Vagina (tissue), 2 donors: ENCODE results near the gene CCDC194. TPM values are rescaled to one million over a fixed set of nuclear protein-coding genes. Genes with fewer than 3 reads are reported as not detected.

Source experiments
- DNase-seq, 2 donors: peaks; one replicate each; pipeline ENCODE4 v3.0.0-alpha.2; 2017; ENCODE audit errors: extremely low spot score in 2 of 2
- H3K27ac ChIP-seq: fragments of 200-600 bp; sonication (generic); one replicate; pipeline ENCODE4 v1.5.1; 2019
- H3K27me3 ChIP-seq: fragments of 200-600 bp; sonication (generic); one replicate; pipeline ENCODE4 v1.5.1; 2019
- H3K36me3 ChIP-seq, 2 donors: fragments of 200-600 bp; sonication (generic); one replicate each; pipeline ENCODE4 v1.5.1; 2017 to 2019
- H3K4me1 ChIP-seq: fragments of 200-600 bp; sonication (generic); one replicate; pipeline ENCODE4 v1.5.1; 2019
- H3K4me3 ChIP-seq, 2 donors: fragments of 200-600 bp; sonication (generic); 1 replicate in 1 of 2; 2 replicates in 1 of 2; pipeline ENCODE4 v1.5.1; 2016 to 2019
- H3K9me3 ChIP-seq: fragments of 200-600 bp; sonication (generic); one replicate; pipeline ENCODE4 v1.5.1; 2019
- POLR2A ChIP-seq, 2 donors: fragments of 450-650 bp; IDR thresholded peaks; one replicate each; pipeline ENCODE4 v1.6.1; 2017; ENCODE audit warnings: antibody characterized with exemption in 2 of 2, mild to moderate bottlenecking in 2 of 2, moderate library complexity in 2 of 2
- POLR2AphosphoS5 ChIP-seq, 2 donors: sonication (generic); formaldehyde crosslinking; IDR thresholded peaks; one replicate each; pipeline ENCODE4 v1.9.0; 2017; ENCODE audit warnings: antibody characterized with exemption in 2 of 2, mild to moderate bottlenecking in 2 of 2, low read depth in 1 of 2; ENCODE audit not compliant: insufficient read depth in 1 of 2
- intact Hi-C: fragments of 100-400 bp; cut with DNase I; formaldehyde crosslinking; loops from one replicate; pipeline ENCODE4 v1.15.1; 2023
- total RNA-seq: library from RNA; depleted of rRNA; stranded (reverse); fragments of >200 nt; gene quantifications from one replicate; pipeline ENCODE4 v1.2.3, GENCODE V29; 2016
- TF ChIP-seq, protein P1 (sequence below), 3 experiments: fragments of 450-650 bp in 2 of 3; fragments of 200-600 bp in 1 of 3; sonication (generic) in 1 of 3; IDR thresholded peaks; one replicate each; pipeline ENCODE4 v1.5.1; 2017 to 2019; ENCODE audit warnings: antibody characterized with exemption in 3 of 3, mild to moderate bottlenecking in 2 of 3, moderate library complexity in 2 of 3

The CCDC194 gene, protein sequence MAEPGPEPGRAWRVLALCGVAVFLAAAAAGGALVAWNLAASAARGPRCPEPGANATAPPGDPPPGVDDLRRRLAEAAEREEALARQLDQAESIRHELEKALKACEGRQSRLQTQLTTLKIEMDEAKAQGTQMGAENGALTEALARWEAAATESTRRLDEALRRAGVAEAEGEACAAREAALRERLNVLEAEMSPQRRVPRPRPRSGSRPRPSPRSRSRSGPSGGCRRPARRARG
- total RNA-seq, result not detected

DNA sequence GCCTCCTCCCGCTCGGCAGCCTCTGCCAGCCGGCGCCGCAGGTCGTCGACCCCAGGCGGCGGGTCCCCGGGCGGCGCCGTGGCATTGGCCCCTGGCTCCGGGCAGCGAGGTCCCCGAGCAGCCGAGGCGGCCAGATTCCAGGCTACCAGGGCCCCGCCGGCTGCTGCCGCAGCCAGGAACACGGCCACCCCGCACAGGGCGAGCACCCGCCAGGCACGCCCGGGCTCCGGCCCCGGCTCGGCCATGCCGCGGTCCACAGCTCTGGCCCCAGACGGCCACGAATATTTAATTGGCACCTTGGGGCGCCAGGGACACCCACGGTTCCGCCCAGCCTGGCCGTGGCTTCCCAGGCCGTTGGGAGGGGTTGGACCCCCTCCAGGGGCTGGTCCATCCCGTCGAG is at the start of gene CCDC194:
Gene CCDC194 (minus strand): TSS at position 283 of the 400 bp plus-strand sequence. CDS start 38 bp downstream, at position 245.
- no peak within 1 kb of the TSS for H3K4me3 ChIP-seq
- H3K27ac ChIP-seq, result no peak within 1 kb of the TSS
- no peaks in the 10 kb centered on the region for H3K36me3 ChIP-seq
- intact Hi-C loops, result no loop called here
- no peaks in the 10 kb centered on the region for H3K9me3 ChIP-seq
- TF ChIP-seq, protein P1, sequence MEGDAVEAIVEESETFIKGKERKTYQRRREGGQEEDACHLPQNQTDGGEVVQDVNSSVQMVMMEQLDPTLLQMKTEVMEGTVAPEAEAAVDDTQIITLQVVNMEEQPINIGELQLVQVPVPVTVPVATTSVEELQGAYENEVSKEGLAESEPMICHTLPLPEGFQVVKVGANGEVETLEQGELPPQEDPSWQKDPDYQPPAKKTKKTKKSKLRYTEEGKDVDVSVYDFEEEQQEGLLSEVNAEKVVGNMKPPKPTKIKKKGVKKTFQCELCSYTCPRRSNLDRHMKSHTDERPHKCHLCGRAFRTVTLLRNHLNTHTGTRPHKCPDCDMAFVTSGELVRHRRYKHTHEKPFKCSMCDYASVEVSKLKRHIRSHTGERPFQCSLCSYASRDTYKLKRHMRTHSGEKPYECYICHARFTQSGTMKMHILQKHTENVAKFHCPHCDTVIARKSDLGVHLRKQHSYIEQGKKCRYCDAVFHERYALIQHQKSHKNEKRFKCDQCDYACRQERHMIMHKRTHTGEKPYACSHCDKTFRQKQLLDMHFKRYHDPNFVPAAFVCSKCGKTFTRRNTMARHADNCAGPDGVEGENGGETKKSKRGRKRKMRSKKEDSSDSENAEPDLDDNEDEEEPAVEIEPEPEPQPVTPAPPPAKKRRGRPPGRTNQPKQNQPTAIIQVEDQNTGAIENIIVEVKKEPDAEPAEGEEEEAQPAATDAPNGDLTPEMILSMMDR (IDR thresholded peaks at IDR 0.05), result no peak
- no peak for TF ChIP-seq POLR2A (IDR thresholded peaks at IDR 0.05)
- no peak for TF ChIP-seq POLR2AphosphoS5 (IDR thresholded peaks at IDR 0.05; ENCODE audit: insufficient read depth in 1 of 2, low read depth in 1 of 2)
- DNase-seq, result no peak
- H3K27me3 ChIP-seq, result no peaks in the 10 kb centered on the region
- peaks cover 10% of the 10 kb centered on the region for H3K4me1 ChIP-seq

DNA sequence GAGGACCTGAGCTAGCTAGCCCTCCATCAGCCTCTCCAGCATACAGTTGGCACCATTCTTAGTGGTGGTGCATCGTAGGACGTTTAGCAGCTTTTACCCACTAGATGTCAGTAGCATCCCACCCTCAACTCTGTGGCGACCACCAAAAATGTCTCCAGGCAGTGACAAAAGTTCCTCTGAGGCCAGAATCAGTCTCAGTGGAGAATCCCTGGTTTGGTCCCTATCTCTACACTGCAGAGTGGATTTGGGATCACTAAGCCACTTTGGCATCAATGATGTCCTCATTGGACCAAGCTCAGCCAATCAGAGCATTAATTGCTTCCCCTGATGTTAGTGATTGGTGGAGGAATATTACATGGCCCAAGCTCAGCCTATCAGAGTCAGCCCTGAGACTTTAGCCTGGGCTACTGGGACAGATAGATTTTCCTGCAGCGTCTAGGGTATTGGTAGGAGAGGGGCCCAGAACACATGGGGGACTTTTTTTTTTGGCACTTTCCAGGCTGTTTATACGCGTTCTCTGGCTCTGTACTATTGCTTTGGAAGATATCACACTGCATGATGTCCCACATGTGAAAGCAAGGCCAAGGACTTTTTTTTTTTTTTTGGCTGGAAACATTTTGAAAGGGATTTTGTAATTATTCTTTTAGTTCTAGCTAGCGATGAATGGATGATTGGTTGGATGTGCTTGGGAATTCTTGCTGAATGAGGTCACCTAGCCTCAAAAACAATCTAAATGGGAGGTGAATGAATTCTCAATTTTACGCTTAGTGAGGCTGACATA is 47.4 kb upstream of the CCDC194 start:
- no peak overlapping the region for H3K4me3 ChIP-seq
- no peaks in the 10 kb centered on the region for H3K27me3 ChIP-seq
- H3K9me3 ChIP-seq, result no peaks in the 10 kb centered on the region
- TF ChIP-seq, protein P1 (IDR thresholded peaks at IDR 0.05), result no peak
- peak in 1 of 2 donors; percentile 22 for TF ChIP-seq POLR2AphosphoS5 (IDR thresholded peaks at IDR 0.05; ENCODE audit: insufficient read depth in 1 of 2, low read depth in 1 of 2)
- no peak overlapping the region for H3K27ac ChIP-seq
- no peaks in the 10 kb centered on the region for H3K4me1 ChIP-seq
- no peaks in the 10 kb centered on the region for H3K36me3 ChIP-seq
- DNase-seq, result no peak
- intact Hi-C loops, result no loop called here

DNA sequence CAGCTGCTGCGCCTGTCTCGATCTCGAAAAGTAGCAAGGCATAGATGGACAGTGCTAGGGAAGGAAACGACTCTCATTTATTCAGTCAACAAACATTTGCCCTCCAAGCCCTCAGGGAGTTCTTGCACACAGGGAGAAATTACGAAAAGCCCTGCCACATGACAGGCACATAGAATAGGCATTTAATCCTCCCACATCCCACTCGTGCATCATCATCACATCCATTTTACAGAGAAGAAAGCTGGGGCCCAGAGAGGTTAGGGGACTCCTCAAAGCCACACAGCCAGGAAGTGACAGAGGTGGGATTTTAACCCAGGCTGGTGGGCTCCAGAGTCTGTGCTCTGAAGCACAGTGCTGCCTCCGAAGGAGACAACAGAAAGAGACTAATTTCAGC is 42.9 kb upstream of the CCDC194 start:
- no peak for DNase-seq
- Histone ChIP-seq H3K4me3 (no peak overlapping the region), H3K27me3 (no peaks in the 10 kb centered on the region), H3K27ac (no peak overlapping the region), H3K4me1 (no peaks in the 10 kb centered on the region), H3K36me3 (no peaks in the 10 kb centered on the region), H3K9me3 (no peaks in the 10 kb centered on the region)
- TF ChIP-seq POLR2AphosphoS5 (IDR thresholded peaks at IDR 0.05; ENCODE audit: insufficient read depth in 1 of 2, low read depth in 1 of 2), result no peak
- TF ChIP-seq, protein P1 (IDR thresholded peaks at IDR 0.05), result no peak
- TF ChIP-seq POLR2A (IDR thresholded peaks at IDR 0.05), result no peak
- intact Hi-C loops, result no loop called here

DNA sequence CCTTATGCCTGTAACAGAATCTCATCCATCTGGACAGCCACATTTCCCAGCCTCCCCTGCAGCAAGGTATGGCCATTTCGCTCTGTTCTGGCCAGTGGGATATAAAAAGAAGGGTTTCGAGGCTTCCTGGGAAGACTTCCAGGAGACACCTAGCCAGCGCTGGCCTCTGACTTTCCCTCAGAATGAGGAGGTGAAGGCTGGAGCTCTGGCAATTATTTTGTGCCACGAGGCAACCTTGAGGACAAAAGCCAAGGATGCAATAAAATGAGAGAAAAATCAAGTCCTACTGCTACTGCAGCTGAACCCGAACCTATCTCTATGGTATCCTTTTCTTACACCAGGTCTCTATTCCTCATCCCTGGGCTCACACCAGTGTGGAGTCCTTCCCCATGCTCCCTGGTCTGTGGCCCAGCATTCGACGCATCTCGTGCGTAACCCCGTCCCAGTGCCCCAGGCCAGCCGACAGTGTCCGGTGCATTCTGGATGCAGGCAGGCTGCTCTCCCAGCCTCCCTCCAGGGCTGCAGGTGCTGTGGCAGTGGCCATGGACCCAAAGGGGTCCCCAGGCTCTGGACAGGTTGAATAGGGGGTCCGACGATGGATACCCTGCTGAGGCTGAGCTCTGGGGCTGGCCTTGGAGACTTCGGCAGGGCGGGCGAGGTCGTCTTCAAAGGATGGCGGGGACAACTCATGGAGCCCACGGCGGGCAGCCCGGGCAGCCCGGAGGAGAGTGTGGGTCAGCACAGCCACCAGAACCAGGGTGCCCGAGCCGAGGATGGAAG is 42.3 kb upstream of the CCDC194 start:
- TF ChIP-seq, protein P1 (IDR thresholded peaks at IDR 0.05), result no peak
- no peak for TF ChIP-seq POLR2AphosphoS5 (IDR thresholded peaks at IDR 0.05; ENCODE audit: insufficient read depth in 1 of 2, low read depth in 1 of 2)
- TF ChIP-seq POLR2A (IDR thresholded peaks at IDR 0.05), result no peak

More for the DNA sequence above, 42.3 kb upstream of the CCDC194 start:
- intact Hi-C loops, result no loop called here
- H3K36me3 ChIP-seq, result no peaks in the 10 kb centered on the region
- H3K27ac ChIP-seq, result no peak overlapping the region
- DNase-seq, result no peak
- no peak overlapping the region for H3K4me3 ChIP-seq
- no peaks in the 10 kb centered on the region for H3K9me3 ChIP-seq
- H3K27me3 ChIP-seq, result no peaks in the 10 kb centered on the region
- H3K4me1 ChIP-seq, result no peaks in the 10 kb centered on the region
